HG03457 (cell line): ENCODE data around the gene NBDY.
A peak's percentile ranks its signal among the peaks of the same experiment; 100 is the strongest.
"Not testable (repeated sequence)": the region's sequence is repeated elsewhere in the genome, so short reads cannot be mapped to it uniquely, and the experiment has no call there.

Source experiments
- ATAC-seq: cut with Tn5 transposase; IDR thresholded peaks from one replicate; pipeline ENCODE4 v1.9.1; 2021; ENCODE audit warnings: moderate number of reproducible peaks; ENCODE audit not compliant: unreplicated experiment

The NBDY gene

GRCh38 chrX:56764153-56764974 lies 35.3 kb downstream of the NBDY start:
- ATAC-seq: peak; percentile 62

DNA sequence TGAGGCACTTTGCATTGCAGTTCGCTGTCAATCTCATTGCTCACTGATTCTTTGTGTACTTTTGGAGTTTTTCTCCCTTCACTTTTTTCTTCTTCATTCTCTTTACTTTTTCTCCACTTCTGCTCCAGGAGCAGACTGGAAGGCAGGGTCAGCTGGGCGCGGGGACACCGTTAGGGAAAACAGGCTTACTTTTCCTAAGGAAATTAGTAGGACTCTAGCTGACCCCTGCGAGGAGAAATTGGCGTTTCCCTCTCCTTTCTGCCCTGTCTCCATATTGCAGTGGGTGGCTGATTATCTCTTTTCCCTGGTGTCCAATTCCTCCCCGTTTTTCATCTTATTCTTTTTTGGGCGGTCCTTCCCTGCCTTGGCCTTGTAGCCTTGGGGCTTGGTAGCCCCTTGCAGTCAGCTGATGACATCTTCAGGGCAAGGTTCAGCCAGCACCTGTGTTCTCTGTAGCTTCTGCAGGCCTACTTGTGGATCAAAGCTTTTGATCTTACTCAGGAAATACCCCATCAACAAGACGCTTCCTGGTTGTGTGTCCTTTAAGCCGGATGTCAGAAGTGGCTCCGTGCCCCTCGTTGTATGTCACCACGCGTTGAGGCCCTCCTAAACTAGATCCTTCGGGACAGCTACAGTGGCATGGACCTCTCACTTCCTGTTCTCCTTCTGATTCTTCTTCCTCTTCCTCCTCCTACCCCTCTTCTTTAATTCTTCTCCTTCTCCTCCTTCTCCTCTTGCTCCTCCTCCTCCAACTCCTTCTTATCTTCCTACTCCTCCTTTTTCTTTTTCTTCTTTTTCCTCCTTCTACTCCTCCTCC lies 36.1 kb downstream of the NBDY start:
- peak; percentile 32 for ATAC-seq

DNA sequence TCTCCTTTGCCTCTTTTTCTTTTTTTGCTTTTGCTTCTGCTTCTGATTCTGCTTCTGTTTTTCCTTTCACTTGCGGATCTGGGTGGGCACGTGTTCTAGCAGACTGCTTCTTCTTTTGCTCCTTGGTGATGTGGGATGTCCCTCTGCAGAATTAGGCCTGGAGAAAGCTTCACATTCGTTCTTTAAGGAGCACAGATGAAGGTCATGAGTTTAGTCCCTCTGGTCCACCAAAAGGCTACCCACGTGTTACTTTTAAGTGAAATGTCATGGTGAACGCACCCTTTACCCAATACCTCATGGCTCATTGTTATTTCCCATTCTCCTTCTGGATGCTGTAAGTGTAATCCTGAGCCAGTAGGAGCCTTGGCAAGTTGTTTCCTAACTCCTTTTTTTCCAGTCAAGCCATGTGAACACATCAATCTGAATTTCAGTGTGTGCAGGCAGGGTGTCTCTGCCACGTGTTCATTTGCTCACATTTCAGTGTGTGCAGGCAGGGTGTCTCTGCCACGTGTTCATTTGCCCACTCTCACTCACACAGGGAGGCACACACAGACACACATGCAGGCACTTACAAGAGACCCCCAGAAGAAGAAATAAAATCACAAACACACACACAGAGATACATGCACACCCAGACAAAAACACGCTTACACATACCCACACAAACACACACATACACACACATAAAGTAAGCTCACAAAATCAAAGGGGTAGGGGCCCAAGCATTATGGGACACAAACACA lies 36.9 kb downstream of the NBDY start:
- no peak for ATAC-seq

- no peak for ATAC-seq
Observed at GRCh38 chrX:56766554-56767347, 37.7 kb downstream of the NBDY start.

- ATAC-seq: not testable (repeated sequence)
Observed at GRCh38 chrX:56767348-56768119, 38.5 kb downstream of the NBDY start.

DNA sequence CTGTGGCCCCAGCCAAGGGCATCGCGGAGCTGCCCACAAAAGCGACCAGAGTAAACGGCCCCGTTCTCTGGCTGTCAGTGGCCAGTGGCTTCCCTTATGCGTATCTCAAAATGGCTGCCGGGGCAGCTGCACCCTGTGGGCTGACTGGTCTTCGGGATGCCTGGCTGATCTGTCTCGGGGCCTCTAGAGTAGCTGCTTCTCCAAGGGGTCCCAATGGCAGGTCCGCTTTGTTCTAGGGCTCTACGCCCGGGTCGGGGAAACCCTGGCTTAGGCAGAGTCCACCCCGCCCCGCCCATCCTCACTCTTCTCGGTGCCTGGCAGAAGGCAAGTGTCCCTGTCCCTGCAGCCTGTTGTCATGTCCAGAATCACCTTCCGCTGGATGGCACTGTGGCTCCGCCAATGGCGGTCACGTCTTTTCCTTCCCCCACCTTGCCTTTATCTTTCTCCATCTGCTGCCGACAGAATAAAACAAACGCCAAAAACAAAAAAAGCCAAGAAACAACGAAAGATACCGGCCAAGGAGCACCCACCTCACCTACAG lies 39.1 kb downstream of the NBDY start:
- ATAC-seq: not testable (repeated sequence)

GRCh38 chrX:56772675-56773521 lies 43.9 kb downstream of the NBDY start:
- ATAC-seq: not testable (repeated sequence)

GRCh38 chrX:56773522-56774060 lies 44.5 kb downstream of the NBDY start:
- not testable (repeated sequence) for ATAC-seq

GRCh38 chrX:56778099-56778923 lies 49.3 kb downstream of the NBDY start:
- not testable (repeated sequence) for ATAC-seq

- not testable (repeated sequence) for ATAC-seq
Observed at GRCh38 chrX:56778924-56779468, 50.0 kb downstream of the NBDY start.

DNA sequence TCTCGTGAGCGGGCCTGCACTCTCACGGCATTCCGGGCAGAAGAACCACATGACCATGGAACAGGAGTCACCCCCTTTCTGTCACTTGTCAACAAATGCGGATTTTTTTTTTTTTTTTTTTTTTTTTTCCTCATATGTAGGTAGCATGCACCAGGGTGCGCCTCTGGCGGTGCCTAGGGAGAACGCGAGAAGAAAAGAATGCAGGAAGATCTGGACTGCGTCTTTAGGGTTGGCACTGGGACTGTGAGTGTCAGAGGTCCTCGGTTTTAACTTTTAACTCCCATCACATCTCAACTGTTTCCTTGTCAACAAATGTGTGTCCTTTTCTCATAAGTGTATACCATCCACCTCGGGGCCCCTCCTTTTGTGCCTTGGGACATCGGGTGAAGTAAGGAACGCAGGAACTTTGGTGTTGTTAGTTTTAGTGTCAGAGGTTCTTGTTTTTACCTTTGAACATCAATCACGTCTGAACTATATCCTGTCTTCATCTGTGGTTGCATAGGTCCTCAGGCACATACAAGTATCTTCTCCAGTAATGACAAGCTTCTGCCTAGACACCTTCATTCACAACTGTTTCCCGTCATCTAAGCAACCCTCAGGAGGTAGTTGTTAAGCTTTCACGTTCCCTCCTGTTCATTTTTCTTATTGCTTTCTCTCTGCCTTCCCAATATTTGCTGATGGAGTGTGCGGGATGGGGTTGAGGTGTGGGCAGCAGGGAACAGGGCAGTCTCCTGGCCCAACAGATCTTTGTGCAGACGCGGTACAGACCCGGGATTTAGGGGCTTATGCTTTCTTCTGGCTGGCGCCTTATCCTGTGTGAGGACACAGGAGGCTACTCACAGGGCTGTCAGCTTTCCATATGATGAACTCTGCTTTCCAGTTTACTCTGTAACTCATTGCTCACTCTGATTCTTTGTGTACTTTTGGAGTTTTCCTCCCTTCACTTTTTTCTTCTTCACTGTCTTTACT lies 51.9 kb downstream of the NBDY start:
- not testable (repeated sequence) for ATAC-seq

- no peak for ATAC-seq
Observed at GRCh38 chrX:56782352-56782751, 53.3 kb downstream of the NBDY start.

DNA sequence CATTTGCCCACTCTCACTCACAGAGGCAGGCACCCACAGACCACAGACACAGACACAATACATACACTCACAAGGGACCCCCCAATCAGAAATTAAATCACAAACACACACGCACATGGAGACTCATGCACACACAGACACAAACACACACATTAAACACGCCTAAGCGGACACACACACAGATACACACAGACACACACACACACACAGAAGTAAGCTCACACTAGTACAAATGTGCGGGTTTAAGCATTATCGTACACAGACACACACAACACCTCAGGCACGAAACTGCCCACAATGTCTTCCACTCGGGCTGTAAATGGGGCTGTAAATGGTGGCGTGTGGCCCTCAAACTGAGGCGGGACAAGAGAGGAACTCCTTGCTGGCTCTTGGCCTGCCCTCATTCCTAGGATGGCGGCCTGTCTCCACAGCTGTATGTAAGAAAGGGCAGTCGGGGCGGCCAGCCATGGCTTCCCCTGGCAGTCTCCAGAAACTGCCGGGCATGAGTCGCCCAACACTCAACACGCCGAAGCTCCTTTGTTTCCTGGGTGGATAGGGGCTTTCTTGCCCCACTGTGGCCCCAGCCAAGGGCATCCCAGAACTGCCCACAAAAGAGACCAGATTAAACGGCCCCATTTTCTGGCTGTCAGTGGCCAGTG lies 53.9 kb downstream of the NBDY start:
- ATAC-seq: no peak

- ATAC-seq: no peak
Observed at GRCh38 chrX:56783450-56783831, 54.4 kb downstream of the NBDY start.

DNA sequence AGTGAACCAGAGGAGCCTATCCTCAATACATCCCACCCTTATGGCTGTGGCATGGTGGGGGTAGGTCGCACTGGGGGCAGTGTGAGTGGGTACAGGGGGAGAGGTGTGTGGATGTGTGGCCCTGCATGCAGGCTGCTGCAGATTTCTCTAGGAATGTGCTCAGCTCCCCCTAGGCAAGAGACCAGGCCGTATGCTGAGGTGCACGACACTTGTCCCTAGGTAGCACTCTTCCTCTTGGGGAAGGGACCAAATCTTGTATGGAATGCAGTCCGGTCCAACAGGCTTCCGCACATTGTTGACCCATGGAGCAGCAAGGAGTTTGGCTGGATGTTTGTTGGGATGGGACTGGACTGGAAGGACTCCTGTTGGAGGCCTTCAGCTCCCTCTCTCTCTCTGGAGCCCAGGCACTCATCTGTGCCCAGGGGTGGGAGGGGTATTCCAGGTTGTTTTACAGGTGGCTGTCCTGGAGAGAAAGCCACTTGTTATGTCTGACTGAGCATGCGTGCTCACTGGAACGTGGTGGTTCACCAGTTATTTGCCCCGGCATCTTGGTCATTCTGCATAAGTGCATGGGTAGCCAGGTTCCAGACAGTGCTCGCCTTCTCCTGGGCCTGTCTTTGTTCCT lies 55.1 kb downstream of the NBDY start:
- ATAC-seq: no peak
